Cardiac muscle cell (in vitro differentiated cells and primary cell): ENCODE data around the gene DLGAP1. TPM values are rescaled to one million over a fixed set of nuclear protein-coding genes. Genes with fewer than 3 reads are reported as not detected.
A peak's percentile ranks its signal among the peaks of the same experiment; 100 is the strongest.

Experiments
- DNase-seq, 2 donors: peaks; one replicate each; pipeline versions ENCODE4 v3.0.0 to v3.0.0-alpha.2; 2010 to 2017; ENCODE audit warnings: low read depth in 1 of 2, low spot score in 1 of 2
- H3K27ac ChIP-seq: fragments of 200-600 bp; sonication (generic); 2 replicates; pipeline ENCODE4 v1.5.1; 2016
- H3K27me3 ChIP-seq: fragments of 200-600 bp; sonication (generic); 2 replicates; pipeline ENCODE4 v1.6.0; 2016; ENCODE audit warnings: control low read depth
- H3K36me3 ChIP-seq: fragments of 200-600 bp; sonication (generic); 2 replicates; pipeline ENCODE4 v1.5.1; 2016; ENCODE audit warnings: control low read depth
- H3K4me1 ChIP-seq: fragments of 200-600 bp; sonication (generic); 2 replicates; pipeline ENCODE4 v1.8.1; 2017; ENCODE audit warnings: low read depth, mild to moderate bottlenecking, mixed run types
- H3K4me3 ChIP-seq: fragments of 200-600 bp; sonication (generic); 2 replicates; pipeline ENCODE4 v1.5.1; 2016; ENCODE audit warnings: mild to moderate bottlenecking
- H3K9me3 ChIP-seq: fragments of 200-600 bp; sonication (generic); 2 replicates; pipeline ENCODE4 v1.5.1; 2017; ENCODE audit warnings: low read depth, mild to moderate bottlenecking, control low read depth
- polyA plus RNA-seq: library from polyadenylated mRNA; unstranded; fragments of >200 nt; fragmentation: Nextera tagmentation; extraction: Ambion mirVana; gene quantifications from 2 replicates; pipeline ENCODE4 v1.2.1, GENCODE V29; 2016
- total RNA-seq: library from RNA; depleted of rRNA; stranded (reverse); fragments of >200 nt; gene quantifications from 2 replicates; pipeline ENCODE4 v1.2.3, GENCODE V29; 2016
- TF ChIP-seq, protein P1 (sequence below): IDR thresholded peaks from 2 replicates; pipeline ENCODE4 v1.5.1; 2012; ENCODE audit warnings: low read depth, mild to moderate bottlenecking, low read length

The DLGAP1 gene
- total and polyA plus RNA-seq, 2 experiments from 2014 or later = 2.5 to 7.9 TPM

DNA sequence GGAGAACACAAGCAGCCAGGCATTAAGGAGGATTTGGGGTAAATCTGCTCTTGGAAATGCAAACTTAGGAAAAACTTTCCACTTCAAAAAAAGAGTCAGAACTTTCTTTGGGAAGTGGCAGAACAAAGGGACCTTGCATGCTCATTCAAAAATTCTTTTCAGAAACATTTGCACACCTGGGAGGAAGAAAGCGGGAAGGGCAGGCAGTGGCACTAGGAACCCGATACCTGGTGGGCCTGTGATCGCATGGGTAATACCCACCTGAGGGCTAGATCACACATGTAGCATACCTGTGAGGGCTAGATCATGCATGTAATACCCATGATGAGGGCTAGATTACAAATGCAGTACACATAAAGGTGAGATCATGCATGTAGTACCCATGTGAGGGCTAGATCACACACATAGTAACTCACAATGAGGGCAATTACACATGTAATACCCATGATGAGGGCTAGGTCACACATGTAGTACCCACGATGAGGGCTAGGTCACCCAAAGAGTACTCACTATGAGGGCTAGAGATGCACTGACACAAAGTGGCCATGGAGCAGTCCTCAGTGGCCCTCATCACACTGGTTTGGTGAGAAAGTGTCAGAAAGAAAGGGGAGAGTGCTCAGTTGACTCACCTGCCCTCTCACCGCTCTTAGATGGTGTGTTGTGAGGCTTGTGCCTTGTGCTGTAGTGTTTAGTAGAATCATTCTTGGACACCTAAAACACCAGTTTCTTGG is 212.5 kb downstream of the DLGAP1 start:
- H3K27ac ChIP-seq = no peak overlapping the region
- no peak for DNase-seq
- no peaks in the 10 kb centered on the region for H3K36me3 ChIP-seq
- peaks cover 13% of the 10 kb centered on the region for H3K27me3 ChIP-seq
- no peaks in the 10 kb centered on the region for H3K9me3 ChIP-seq
- no peaks in the 10 kb centered on the region for H3K4me1 ChIP-seq
- H3K4me3 ChIP-seq = no peak overlapping the region
- TF ChIP-seq, protein P1, sequence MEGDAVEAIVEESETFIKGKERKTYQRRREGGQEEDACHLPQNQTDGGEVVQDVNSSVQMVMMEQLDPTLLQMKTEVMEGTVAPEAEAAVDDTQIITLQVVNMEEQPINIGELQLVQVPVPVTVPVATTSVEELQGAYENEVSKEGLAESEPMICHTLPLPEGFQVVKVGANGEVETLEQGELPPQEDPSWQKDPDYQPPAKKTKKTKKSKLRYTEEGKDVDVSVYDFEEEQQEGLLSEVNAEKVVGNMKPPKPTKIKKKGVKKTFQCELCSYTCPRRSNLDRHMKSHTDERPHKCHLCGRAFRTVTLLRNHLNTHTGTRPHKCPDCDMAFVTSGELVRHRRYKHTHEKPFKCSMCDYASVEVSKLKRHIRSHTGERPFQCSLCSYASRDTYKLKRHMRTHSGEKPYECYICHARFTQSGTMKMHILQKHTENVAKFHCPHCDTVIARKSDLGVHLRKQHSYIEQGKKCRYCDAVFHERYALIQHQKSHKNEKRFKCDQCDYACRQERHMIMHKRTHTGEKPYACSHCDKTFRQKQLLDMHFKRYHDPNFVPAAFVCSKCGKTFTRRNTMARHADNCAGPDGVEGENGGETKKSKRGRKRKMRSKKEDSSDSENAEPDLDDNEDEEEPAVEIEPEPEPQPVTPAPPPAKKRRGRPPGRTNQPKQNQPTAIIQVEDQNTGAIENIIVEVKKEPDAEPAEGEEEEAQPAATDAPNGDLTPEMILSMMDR = no peak

GRCh38 chr18:4241090-4241617 is 214.0 kb downstream of the DLGAP1 start:
- H3K36me3 ChIP-seq = no peaks in the 10 kb centered on the region
- H3K27ac ChIP-seq = no peak overlapping the region
- DNase-seq = peak in 1 of 2 donors; percentile 10
- H3K27me3 ChIP-seq = peaks cover 19% of the 10 kb centered on the region
- H3K4me1 ChIP-seq = no peaks in the 10 kb centered on the region
- no peaks in the 10 kb centered on the region for H3K9me3 ChIP-seq
- no peak overlapping the region for H3K4me3 ChIP-seq
- TF ChIP-seq, protein P1 = no peak

DNA sequence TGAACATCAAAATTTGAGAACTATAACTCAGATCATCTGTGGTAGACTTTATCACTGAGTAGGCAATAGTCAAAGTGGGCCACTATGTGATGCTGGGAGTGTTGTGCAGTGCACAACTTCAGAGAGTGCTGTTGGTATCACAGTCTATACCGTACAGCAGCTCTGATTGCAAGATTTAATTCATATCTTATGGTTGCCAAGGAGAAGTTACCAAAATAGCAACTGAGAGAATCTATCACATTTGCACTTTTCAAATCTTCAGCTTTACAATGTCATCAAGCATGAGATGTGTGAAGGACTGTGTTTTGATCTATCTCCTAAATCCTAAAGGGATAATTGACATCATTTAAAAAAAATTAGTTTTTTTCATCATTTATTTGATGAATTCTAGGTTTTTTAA is 216.1 kb downstream of the DLGAP1 start:
- no peaks in the 10 kb centered on the region for H3K4me1 ChIP-seq

GRCh38 chr18:4237664-4238041 is 217.5 kb downstream of the DLGAP1 start:
- TF ChIP-seq, protein P1 = no peak
- Histone ChIP-seq H3K27me3 (peaks cover 15% of the 10 kb centered on the region), H3K4me3 (no peak overlapping the region), H3K36me3 (no peaks in the 10 kb centered on the region), H3K9me3 (no peaks in the 10 kb centered on the region), H3K4me1 (no peaks in the 10 kb centered on the region), H3K27ac (no peak overlapping the region)
- DNase-seq = no peak

More for the DNA sequence above, 216.1 kb downstream of the DLGAP1 start:
- TF ChIP-seq, protein P1 = no peak
- DNase-seq = no peak
- Histone ChIP-seq H3K36me3 (no peaks in the 10 kb centered on the region), H3K27me3 (peaks cover 9% of the 10 kb centered on the region), H3K9me3 (no peaks in the 10 kb centered on the region), H3K27ac (no peak overlapping the region), H3K4me3 (no peak overlapping the region)

DNA sequence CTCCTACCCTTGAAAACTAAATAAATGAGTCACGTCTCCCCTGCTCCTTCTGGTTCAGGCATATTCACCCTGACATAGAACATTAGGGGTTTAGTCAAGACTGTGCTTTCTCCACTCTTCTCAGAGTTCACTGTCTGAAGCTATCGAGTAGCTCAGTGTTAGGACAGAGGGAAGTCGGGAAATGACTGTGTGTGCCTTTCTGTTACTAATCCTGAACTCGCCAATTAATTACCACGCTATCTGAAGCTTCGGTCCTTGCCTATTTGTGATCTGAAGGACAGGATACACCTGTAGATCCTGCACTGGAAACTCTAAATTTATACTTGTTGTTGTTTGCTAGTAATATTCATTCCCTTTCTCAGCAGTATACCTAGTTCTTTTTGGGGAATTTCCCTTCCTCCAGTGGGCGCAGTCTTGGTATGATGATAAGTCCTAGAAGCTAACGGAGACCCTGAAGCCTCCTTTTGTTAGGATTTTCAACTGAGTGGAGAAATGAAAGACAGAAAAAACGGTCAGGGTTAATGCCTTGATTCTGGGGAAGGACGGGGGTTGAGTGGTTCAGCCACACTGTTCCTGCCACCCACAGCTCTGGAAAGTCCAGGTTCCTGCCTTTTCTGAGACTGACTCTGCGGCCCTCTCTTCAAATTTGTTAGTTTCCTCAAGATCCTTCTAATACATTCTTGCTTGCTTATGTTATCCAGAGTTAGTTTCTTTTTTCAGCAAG is 218.0 kb downstream of the DLGAP1 start:
- H3K4me1 ChIP-seq = no peaks in the 10 kb centered on the region
- TF ChIP-seq, protein P1 = no peak
- H3K4me3 ChIP-seq = no peak overlapping the region
- H3K9me3 ChIP-seq = no peaks in the 10 kb centered on the region
- H3K36me3 ChIP-seq = no peaks in the 10 kb centered on the region
- peaks cover 19% of the 10 kb centered on the region for H3K27me3 ChIP-seq
- H3K27ac ChIP-seq = no peak overlapping the region
- no peak for DNase-seq
